CD4-positive, alpha-beta T cell (primary cell): Measurements from ENCODE around the gene KIAA1217. TPM values are rescaled to one million over a fixed set of nuclear protein-coding genes. Genes with fewer than 3 reads are reported as not detected.

Source experiments
- ATAC-seq: fragments of 200-7000 bp; cut with Tn5 transposase; one replicate; pipeline ENCODE4 v1.10.0; 2022; ENCODE audit warnings: mild to moderate bottlenecking; ENCODE audit not compliant: poor library complexity
- CTCF ChIA-PET: fragments of 350-600 bp; sonication (Branson Sonifier 250); formaldehyde crosslinking; loops from one replicate; lab custom pipeline; 2021; ENCODE audit warnings: antibody characterized with exemption, inconsistent platforms; lab: Charles Lee
- POLR2A ChIA-PET: fragments of 350-600 bp; sonication (Branson Sonifier 250); formaldehyde crosslinking; loops from one replicate; lab custom pipeline; 2021; ENCODE audit warnings: antibody characterized with exemption, inconsistent platforms; lab: Charles Lee
- DNase-seq, 14 experiments: peaks; one replicate each; pipeline ENCODE4 v3.0.0-alpha.2; 2013 to 2020; ENCODE audit warnings: mixed read lengths in 2 of 14
- H3K27ac ChIP-seq, 2 donors: one replicate each; pipeline versions ENCODE4 v1.5.1 to v1.7.0; 2013; ENCODE audit warnings: low read length in 2 of 2, low read depth in 1 of 2, mild to moderate bottlenecking in 1 of 2
- H3K27me3 ChIP-seq, 2 experiments: 1 replicate in 1 of 2; 2 replicates in 1 of 2; pipeline versions ENCODE4 v1.6.1 to v1.7.0; 2013; ENCODE audit warnings: low read length in 2 of 2, control low read depth in 1 of 2, mild to moderate bottlenecking in 1 of 2, moderate library complexity in 1 of 2; ENCODE audit not compliant: insufficient read depth in 2 of 2, control insufficient read depth in 1 of 2
- H3K36me3 ChIP-seq: one replicate; pipeline ENCODE4 v1.6.1; 2013; ENCODE audit warnings: low read length, control low read depth; ENCODE audit not compliant: insufficient read depth
- H3K4me1 ChIP-seq: one replicate; pipeline ENCODE4 v1.6.1; 2013; ENCODE audit warnings: low read length, control low read depth; ENCODE audit not compliant: insufficient read depth
- H3K4me3 ChIP-seq: one replicate; pipeline ENCODE4 v1.5.1; 2013; ENCODE audit warnings: mild to moderate bottlenecking, low read length, moderate library complexity
- H3K9me3 ChIP-seq, 2 experiments: 1 replicate in 1 of 2; 2 replicates in 1 of 2; pipeline versions ENCODE4 v1.6.1 to v1.7.0; 2013; ENCODE audit warnings: low read length in 2 of 2, mild to moderate bottlenecking in 2 of 2, control low read depth in 1 of 2, moderate library complexity in 1 of 2; ENCODE audit not compliant: control insufficient read depth in 1 of 2, insufficient read depth in 1 of 2
- H3K27ac Mint-ChIP-seq: one replicate; pipeline ENCODE4 v1.8.0; 2020; ENCODE audit warnings: mixed read lengths
- H3K27me3 Mint-ChIP-seq: one replicate; pipeline ENCODE4 v1.8.0; 2021; ENCODE audit warnings: mixed read lengths
- H3K36me3 Mint-ChIP-seq: one replicate; pipeline ENCODE4 v1.8.0; 2021; ENCODE audit warnings: low read depth, mixed read lengths
- H3K4me1 Mint-ChIP-seq: one replicate; pipeline ENCODE4 v1.8.0; 2021; ENCODE audit warnings: low read depth, mixed read lengths
- H3K4me3 Mint-ChIP-seq: one replicate; pipeline ENCODE4 v1.8.0; 2020; ENCODE audit warnings: mild to moderate bottlenecking, mixed read lengths
- H3K9me3 Mint-ChIP-seq: one replicate; pipeline ENCODE4 v1.8.0; 2020; ENCODE audit warnings: mixed read lengths
- CTCF ChIP-seq: fragments of 200-600 bp; IDR thresholded peaks from one replicate; pipeline ENCODE4 v1.8.0; 2022; ENCODE audit warnings: antibody characterized with exemption, mild to moderate bottlenecking
- intact Hi-C, 2 experiments: fragments of 100-400 bp; cut with DNase I in 1 of 2; cut with micrococcal nuclease in 1 of 2; formaldehyde crosslinking; loops; one replicate each; pipeline versions ENCODE4 v1.15.1 to v1.9.0; 2023 to 2025; cut with DNase I, micrococcal nuclease
- total RNA-seq, 174 experiments: library from RNA in 2 of 174; stranded (reverse) in 2 of 174; gene quantifications; one replicate each; pipeline ENCODE4 v1.2.3 and lab custom pipeline; 2021 to 2026

KIAA1217 gene
- total RNA-seq, 2 experiments from 2014 or later = not detected

- intact Hi-C loops = no loop called here
- no peak overlapping the region for H3K4me3 ChIP-seq
- no peaks in the 10 kb centered on the region for H3K36me3 ChIP-seq
- ATAC-seq = no peak
- H3K9me3 Mint-ChIP-seq = no peaks in the 10 kb centered on the region
- CTCF ChIA-PET = no interaction called here
- no peaks in the 10 kb centered on the region for H3K36me3 Mint-ChIP-seq
- peaks cover 5 to 6% of the 10 kb centered on the region in 2 experiments for H3K9me3 ChIP-seq
- POLR2A ChIA-PET = no interaction called here
- H3K27ac Mint-ChIP-seq = no peak overlapping the region
- DNase-seq = no peak
- H3K4me3 Mint-ChIP-seq = no peak overlapping the region
- H3K27ac ChIP-seq = no peak overlapping the region
- H3K27me3 ChIP-seq = peaks cover 0 to 2% of the 10 kb centered on the region in 2 experiments
- no peak for TF ChIP-seq CTCF
- peaks cover 8% of the 10 kb centered on the region for H3K27me3 Mint-ChIP-seq
- H3K4me1 Mint-ChIP-seq = no peaks in the 10 kb centered on the region
- H3K4me1 ChIP-seq = no peaks in the 10 kb centered on the region
Observed at GRCh38 chr10:24292304-24293293, 83.7 kb downstream of the KIAA1217 start.

GRCh38 chr10:24299578-24300260 lies 90.8 kb downstream of the KIAA1217 start:
- no peak for ATAC-seq

More at GRCh38 chr10:24299578-24300260, 90.8 kb downstream of the KIAA1217 start:
- H3K27me3 ChIP-seq = peaks cover 0 to 2% of the 10 kb centered on the region in 2 experiments
- Mint-ChIP-seq H3K4me3 (no peak overlapping the region), H3K27me3 (peaks cover 4% of the 10 kb centered on the region), H3K27ac (no peak overlapping the region), H3K4me1 (no peaks in the 10 kb centered on the region), H3K9me3 (no peaks in the 10 kb centered on the region), H3K36me3 (no peaks in the 10 kb centered on the region)
- no peak overlapping the region for H3K4me3 ChIP-seq
- CTCF ChIA-PET = no interaction called here
- H3K36me3 ChIP-seq = no peaks in the 10 kb centered on the region
- no peaks in the 10 kb centered on the region for H3K4me1 ChIP-seq
- peaks cover 0 to 3% of the 10 kb centered on the region in 2 experiments for H3K9me3 ChIP-seq
- POLR2A ChIA-PET = no interaction called here
- no peak overlapping the region for H3K27ac ChIP-seq
- no peak for TF ChIP-seq CTCF
- no peak for DNase-seq
- intact Hi-C loops = no loop called here
